Measurements from ENCODE around the gene TNNT2. TPM values are rescaled to one million over a fixed set of nuclear protein-coding genes. Genes with fewer than 3 reads are reported as not detected.

TNNT2 gene
- total and polyA plus RNA-seq, 4 experiments from 2014 or later = not detected

DNA sequence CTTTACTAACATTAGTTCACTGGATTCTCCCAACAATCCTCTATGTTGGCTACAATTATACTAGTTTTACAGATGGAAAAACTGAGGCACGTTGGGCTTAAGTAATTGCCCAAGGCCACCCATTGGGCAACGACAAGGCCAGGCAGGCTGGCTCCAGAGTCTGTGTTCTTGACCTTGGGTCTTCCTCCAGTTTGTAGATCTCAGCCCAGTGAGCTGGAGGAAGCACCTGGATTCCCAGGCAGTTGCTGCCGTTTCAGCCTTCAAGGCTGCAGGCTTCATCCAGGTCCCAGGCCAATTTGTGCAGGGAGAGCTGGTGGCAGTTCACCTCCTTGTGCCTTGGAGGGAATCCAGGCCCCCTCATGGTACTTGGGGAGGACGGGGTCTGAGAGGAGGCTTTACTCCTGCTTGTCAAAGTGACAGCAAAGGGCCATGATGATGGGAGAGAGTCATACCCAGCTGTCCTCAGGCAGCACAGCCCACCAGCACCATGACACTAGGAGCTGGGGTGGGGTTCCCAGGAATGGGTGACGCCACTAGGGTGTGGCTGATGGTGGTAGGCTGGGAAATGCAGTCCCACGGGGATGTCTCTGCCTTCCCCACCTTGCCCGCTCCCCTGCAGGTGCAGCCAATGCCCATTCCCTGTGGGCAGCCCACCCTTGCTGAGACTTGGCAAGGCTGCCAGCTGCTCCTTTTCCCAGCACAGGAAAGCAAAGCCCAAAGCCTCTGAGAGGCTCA is 67.1 kb downstream of the TNNT2 start:
- POLR2A ChIA-PET (ENCODE audit: partially characterized antibody) = no interaction called here
- Histone ChIP-seq H3K4me1 (ENCODE audit: insufficient read depth, low read length) (no peaks in the 10 kb centered on the region), H3K36me3 (ENCODE audit: insufficient read depth, low read length) (no peaks in the 10 kb centered on the region), H3K27ac (ENCODE audit: low read depth, low read length) (no peak overlapping the region), H3K27me3 (ENCODE audit: insufficient read depth, low read length) (no peaks in the 10 kb centered on the region), H3K4me3 (ENCODE audit: low read length in 2 of 2) (no peak overlapping the region), H3K9me3 (ENCODE audit: control insufficient read depth in 1 of 2, low read length in 2 of 2) (no peaks in the 10 kb centered on the region)
- H3K4me1 Mint-ChIP-seq = no peaks in the 10 kb centered on the region
- no peak overlapping the region for H3K27ac Mint-ChIP-seq
- CTCF ChIA-PET (ENCODE audit: partially characterized antibody) = no interaction called here
- no peak overlapping the region for H3K4me3 Mint-ChIP-seq
- H3K36me3 Mint-ChIP-seq = no peaks in the 10 kb centered on the region
- no peaks in the 10 kb centered on the region for H3K9me3 Mint-ChIP-seq
- intact Hi-C loops (cut with micrococcal nuclease) = no loop called here
- DNase-seq = no peak
- peaks cover 21 to 24% of the 10 kb centered on the region in 2 donors for H3K27me3 Mint-ChIP-seq

DNA sequence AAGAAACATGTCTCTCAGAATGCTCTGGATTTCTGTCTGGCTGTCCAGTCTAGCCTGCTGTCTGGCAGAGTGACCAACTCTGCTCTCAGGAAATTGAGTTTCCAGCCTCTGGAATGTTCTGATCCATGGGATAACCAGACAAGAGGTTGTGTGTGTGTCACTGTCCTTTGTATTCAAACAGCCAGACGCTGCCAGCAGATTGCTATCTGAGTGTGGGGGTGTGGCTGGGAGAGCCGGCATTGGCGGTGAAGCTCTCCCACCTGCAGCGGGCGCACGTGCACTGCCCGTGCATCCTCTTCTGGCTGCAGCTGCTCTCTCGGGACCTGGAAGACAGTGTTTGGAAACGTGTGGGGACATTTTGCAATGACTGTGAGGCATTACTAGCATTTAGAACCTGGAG is 68.1 kb downstream of the TNNT2 start:
- ChIA-PET POLR2A (ENCODE audit: partially characterized antibody) (no interaction called here), CTCF (ENCODE audit: partially characterized antibody) (no interaction called here)
- H3K27ac Mint-ChIP-seq = no peak overlapping the region
- H3K27ac ChIP-seq (ENCODE audit: low read depth, low read length) = no peak overlapping the region
- no peak overlapping the region for H3K4me3 Mint-ChIP-seq
- DNase-seq = no peak
- no peaks in the 10 kb centered on the region for H3K9me3 Mint-ChIP-seq
- no peaks in the 10 kb centered on the region for H3K4me1 ChIP-seq (ENCODE audit: insufficient read depth, low read length)
- H3K9me3 ChIP-seq (ENCODE audit: control insufficient read depth in 1 of 2, low read length in 2 of 2) = no peaks in the 10 kb centered on the region
- H3K27me3 ChIP-seq (ENCODE audit: insufficient read depth, low read length) = no peaks in the 10 kb centered on the region
- no peaks in the 10 kb centered on the region for H3K36me3 Mint-ChIP-seq
- no peak overlapping the region for H3K4me3 ChIP-seq (ENCODE audit: low read length in 2 of 2)
- H3K27me3 Mint-ChIP-seq = peaks cover 15 to 26% of the 10 kb centered on the region in 2 donors
- intact Hi-C loops (cut with micrococcal nuclease) = no loop called here
- H3K36me3 ChIP-seq (ENCODE audit: insufficient read depth, low read length) = no peaks in the 10 kb centered on the region
- no peaks in the 10 kb centered on the region for H3K4me1 Mint-ChIP-seq

Other genes starting within 250 kb of the TNNT2 start
- 10 to 100 TPM; 20.6 to 21.1 TPM for gene TMEM9, start 223.2 kb downstream of the TNNT2 start, total RNA-seq
- gene TMEM9, start 223.2 kb downstream of the TNNT2 start, polyA plus RNA-seq = 10 to 100 TPM; 25.4 to 64.3 TPM
- not detected for gene IGFN1, start 186.9 kb downstream of the TNNT2 start, total RNA-seq
- gene IGFN1, start 186.9 kb downstream of the TNNT2 start, polyA plus RNA-seq = not detected
- not detected for gene PKP1, start 94.2 kb downstream of the TNNT2 start, total RNA-seq
- gene PKP1, start 94.2 kb downstream of the TNNT2 start, polyA plus RNA-seq = not detected
- under 1 TPM in 1 of 2 experiments, not detected in 1; 0.17 TPM for gene LAD1, start 21.6 kb upstream of the TNNT2 start, total RNA-seq
- not detected for gene LAD1, start 21.6 kb upstream of the TNNT2 start, polyA plus RNA-seq
- gene TNNI1, start 44.0 kb upstream of the TNNT2 start, total RNA-seq = not detected
- gene TNNI1, start 44.0 kb upstream of the TNNT2 start, polyA plus RNA-seq = not detected
- 1 to 10 TPM; 7.0 to 7.8 TPM for gene PHLDA3, start 91.5 kb upstream of the TNNT2 start, total RNA-seq
- gene PHLDA3, start 91.5 kb upstream of the TNNT2 start, polyA plus RNA-seq = 1 to 10 TPM in 1 of 2 donors, under 1 TPM in 1; 0.30 to 1.1 TPM
- gene CSRP1, start 129.4 kb upstream of the TNNT2 start, total RNA-seq = 10 to 100 TPM; 34.2 to 36.0 TPM
- gene CSRP1, start 129.4 kb upstream of the TNNT2 start, polyA plus RNA-seq = 10 to 100 TPM; 74.6 to 79.3 TPM
- gene NAV1, start 161.4 kb upstream of the TNNT2 start, total RNA-seq = 1 to 10 TPM; 4.7 TPM
- gene NAV1, start 161.4 kb upstream of the TNNT2 start, polyA plus RNA-seq = 1 to 10 TPM in 1 of 2 donors, under 1 TPM in 1; 0.29 to 2.8 TPM

All from CD4-positive, alpha-beta memory T cell (primary cell).